NCI-H69 (cell line): Measurements from ENCODE around the gene CGNL1.

Experiments used
- DNase-seq: peaks from one replicate; lab custom pipeline; 2025; lab: John Stamatoyannopoulos, UW

Gene CGNL1

DNA sequence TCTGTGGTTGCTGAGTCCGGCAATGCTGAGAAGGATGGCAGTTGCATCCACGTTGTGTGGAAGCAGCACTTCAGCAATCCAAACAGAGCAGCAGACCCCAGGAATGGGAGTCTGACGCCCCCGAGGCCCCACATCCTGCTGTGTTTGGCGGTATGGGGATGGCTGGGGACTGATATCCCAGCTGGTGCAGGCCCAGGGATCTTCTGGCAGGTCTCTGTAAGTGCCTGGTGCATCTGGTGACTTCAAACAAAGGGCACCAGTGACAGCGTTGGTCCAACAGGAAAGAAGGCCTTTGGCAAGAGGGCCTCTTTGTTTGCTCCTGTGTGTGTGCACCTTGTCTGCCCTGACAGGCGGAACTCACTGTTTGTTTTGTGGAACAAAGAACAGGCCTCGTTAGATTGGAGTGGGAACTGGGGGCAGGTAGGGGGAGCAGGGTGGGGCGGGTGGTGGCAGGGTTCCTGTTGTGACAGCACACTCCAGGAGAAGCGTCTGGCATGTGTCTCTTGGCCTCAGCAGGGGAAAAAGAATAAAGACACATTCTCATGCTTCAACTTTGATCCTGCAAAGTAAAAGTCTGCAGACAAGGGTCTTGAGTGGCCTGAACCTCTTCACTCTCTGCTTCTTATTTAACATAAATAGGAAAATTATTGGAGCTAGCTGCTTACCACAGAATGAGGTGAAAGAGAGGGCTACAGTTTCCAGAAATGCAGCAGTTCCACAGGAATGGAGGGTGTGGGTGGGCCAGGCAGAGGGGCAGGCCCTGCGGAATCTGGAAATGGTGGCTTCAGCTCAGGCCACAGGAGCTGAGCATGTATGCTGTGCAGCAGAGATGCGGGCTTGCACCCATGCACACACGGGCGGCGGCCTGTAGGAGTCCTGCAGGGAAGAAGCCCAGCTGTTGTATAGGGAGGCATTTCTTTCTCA, 120.9 kb downstream of the CGNL1 start:
- DNase-seq = peak; percentile 98

DNA sequence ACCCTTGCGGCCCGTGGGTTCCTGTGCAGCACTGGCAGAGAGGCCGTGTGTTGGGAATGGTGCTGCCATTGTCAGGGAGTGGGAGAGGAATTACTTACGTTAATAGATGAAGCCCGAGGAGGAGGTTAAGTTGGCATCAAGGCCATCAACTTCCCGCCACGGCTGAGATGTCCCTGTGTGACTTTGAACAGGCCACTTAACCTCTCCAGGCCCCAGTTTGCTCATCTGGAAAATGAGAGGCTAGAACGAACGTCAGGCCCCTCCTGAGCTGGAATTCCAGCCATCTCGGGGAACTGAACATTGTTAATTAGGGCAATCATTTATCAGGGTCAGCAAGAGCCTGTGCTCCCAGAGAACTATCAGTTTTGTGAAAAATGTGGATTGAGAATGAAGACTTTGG, 124.0 kb downstream of the CGNL1 start:
- DNase-seq = no peak

DNA sequence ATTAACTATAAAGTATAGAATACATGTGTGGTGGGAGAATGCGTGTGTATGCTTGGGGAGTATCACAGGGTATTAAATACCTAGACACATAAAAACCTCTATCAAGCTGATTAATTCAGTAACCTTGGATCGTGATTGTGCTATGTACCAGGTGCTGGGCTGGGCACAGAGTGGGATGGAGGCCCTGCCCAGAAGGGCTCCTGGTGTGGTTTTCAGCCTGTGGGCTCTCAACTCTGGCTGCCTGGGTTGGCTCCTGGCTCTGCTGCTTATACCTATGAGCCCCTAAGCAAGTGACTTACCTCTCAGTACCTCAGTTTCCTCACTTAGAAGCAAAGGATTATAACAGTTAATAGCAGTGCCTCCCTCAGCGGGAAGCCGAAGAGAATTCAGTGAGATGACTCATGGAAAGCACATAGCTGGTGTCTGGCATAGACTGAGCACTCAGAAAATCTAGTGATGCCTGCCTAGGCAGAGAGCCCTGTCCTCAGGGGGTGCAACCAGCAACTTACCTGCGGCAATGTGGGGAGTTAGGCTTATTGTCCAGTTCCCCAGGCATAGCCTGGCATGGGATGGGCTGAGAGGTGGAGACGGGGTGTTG, 124.8 kb downstream of the CGNL1 start:
- DNase-seq = no peak

DNA sequence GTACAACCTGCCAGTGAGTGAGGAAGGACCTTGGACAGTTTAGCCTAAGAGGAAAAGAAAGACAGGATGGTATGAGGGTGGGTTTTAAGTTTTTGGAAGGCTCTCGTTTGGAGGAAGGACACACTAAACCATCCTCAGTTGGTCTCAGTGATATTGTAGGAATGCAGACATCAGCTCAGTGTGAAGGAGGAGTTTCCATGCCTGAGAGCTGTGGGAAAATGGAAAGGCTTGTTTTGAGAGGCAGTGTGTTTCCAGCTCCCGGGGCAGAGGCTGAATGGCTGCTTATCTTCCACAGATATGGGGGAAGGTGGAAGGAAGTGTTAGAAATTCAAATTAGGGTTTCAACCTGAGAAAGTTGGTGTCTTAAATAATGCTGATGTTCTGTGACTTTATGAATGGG, 125.8 kb downstream of the CGNL1 start:
- DNase-seq = no peak

DNA sequence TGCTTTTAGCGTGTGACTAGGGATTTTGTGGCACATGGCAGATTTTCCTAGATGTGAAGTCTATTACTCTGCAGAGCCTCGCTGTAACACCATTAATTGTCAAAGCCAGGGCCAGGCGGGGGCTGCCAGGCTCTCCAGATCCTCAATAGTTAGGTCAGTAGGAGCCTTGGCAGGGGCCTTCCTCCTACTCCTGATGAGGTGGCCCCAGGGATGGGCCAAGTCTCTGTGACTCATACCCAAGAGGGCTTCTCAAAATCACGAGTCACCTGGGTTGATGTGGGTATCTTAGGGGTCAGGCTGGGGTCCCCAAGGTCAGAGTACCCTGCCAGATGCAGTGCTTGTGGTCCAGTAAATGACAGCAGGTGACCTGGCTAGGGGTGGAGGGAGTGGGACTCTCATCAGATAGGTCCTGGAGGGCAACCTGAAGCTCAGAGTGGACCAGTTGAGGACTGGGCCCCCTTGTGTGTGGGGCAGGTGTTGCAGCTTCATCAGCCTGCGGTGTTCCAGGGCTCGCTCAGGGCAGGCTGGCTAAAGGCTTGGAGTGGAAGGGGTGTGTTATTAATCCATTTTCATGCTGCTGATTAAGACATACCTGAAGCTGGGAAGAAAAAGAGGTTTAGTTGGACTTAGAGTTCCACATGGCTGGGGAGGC, 126.9 kb downstream of the CGNL1 start:
- peak; percentile 33 for DNase-seq

DNA sequence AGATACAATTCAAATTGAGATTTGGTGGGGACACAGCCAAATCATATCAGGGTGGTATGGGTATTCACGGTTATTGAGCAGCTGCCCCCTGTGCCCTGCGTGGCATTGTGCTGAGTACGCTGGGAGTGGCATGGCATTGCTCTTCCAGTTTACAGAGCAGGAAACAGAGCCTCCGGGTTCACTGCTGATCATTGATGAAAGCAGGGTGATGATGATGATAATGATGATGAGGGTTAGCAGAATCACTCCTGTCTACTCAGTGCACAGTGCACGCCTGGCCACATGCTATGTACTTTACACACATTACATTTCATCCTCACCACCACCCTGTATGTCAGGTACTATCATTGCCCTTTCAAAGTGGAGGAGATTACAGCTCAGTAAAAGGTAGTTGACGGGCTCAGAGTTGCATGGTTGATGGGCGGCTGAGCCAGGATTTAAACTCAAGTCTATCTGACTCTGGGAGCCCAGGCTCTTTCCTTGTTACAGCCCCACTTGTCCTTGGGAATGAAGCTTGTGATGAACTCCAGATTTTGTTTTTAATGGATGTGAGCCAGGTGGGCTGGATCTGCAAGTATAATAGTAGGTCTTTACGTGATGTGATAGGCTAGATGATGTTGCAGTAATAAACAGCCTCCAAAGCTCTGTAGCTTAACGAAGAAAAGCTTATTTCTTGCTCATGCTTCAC, 127.8 kb downstream of the CGNL1 start:
- no peak for DNase-seq

DNA sequence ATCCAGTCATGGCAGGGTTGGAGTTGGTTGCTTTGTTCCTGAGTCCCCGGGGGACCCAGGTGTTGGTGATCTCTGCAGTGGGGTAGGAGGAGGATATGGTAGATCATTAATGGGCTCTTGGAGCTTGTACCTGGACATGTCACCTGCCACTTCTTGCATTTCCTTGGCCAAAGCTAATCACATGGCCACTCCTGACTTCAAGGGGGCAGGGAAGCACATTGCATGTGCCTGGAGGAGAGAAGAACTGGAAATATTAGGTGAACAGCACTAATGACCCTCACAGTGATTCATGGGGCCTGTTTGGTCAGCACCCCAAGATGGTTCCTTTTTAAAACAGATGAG, 128.3 kb downstream of the CGNL1 start:
- peak; percentile 23 for DNase-seq

DNA sequence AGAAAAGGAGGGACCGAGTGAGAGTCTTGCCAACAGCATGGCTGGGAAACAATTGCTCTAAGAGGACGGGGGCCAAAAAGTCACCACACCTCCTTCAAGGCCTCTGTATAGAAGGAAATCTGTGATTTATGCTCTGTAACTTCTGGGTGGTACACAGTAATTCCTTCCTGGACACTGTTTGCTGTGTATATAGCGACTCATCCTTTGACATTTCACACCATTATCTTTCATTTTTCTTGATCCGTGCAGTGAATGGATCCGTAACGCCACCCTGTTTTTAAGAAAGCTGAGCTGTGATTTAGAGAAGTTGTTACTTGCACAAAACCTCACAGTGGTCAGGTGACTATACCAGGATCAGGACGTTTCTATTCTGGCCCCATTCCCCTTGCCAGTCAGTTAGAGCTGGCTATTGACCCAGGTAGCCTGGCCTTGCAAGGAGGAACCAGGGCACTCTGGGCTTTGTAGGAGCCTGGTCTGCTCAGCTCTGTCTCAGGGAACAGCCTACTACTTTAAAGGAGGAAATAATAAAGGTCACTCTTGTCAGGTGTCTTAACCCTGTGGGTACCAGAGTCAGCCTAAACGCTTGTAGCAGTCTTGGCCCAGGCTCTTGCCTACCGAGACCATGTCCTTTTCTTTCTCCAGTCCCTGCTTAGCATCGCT, 128.9 kb downstream of the CGNL1 start:
- peak; percentile 56 for DNase-seq

DNA sequence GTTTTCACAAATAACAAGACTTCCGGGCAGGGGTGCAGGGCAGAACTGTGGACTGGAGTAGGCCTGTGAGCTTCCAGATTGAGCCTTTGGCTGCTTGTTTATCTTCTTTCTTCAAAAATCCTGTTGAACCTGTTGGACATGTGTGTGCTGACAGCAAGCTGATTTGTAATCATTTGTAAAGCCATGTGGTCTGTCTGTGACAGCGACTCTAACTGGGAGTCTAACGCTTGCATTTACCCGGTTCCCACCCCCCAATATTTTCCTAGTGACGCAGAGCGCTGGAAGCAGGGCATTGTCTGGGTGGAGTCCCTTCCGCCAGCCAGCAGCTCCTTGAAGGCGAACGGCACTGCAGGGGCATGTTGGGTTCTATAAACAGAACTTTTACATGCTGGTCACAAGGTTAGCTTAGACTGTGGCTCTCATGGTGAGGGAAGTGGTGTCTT, 129.7 kb downstream of the CGNL1 start:
- no peak for DNase-seq

DNA sequence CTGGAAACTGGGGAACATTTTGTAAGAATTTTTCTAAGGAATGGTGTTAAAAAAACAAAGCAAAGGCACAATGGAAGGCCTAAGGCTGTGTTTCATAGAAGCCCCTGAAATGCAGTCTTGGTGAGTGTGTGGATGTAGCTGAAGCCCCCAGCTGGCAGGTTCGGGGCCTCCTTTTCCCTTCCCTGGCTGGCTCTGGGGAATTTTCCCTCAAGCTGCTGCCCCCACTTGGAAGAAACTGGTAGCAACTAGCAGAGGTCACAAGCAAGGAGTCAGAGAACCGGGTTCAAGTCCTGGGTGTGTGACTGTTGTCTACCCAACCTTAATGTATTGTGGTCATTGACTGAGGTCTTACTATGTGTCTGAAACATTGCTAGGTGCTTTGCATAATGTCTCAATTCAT, 130.1 kb downstream of the CGNL1 start:
- DNase-seq = peak; percentile 32

DNA sequence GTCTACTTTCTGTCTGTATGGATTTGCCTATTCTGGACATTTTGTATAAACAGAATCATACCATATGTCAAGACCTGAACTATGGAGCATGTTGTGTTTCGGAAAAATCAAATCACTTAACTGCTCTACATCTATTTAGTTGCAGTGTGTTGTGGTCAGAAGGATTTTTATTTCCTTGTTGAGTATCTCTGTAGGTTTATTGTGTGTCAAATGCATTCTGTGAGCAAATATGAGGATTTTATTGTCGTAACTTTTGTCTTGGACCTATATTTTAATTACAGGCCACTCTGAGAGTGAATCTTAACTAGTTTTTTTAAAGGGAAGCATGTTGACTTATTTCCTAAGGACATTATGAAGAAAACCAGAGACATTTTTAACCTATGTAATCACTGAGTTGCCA, 130.8 kb downstream of the CGNL1 start:
- DNase-seq = no peak

DNA sequence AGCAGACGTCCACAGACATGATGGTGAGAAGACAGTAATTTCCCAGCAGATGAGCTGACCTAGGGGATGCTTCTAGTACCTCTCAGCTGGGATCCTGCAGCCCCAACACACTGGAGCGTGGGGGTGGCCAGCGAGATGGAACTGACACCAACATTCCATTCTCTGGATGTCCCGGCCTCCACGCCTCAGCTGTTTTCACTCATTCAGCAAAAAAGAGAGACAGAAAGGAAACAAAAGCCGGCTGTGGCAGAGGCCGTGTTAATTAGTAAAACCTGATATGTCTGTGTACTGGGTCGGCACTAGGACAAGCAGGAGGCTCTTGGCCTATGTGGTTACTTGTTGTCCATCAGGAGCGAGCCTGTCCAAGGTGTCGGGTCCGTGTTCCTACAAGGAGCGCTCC, 132.8 kb downstream of the CGNL1 start:
- DNase-seq = no peak

DNA sequence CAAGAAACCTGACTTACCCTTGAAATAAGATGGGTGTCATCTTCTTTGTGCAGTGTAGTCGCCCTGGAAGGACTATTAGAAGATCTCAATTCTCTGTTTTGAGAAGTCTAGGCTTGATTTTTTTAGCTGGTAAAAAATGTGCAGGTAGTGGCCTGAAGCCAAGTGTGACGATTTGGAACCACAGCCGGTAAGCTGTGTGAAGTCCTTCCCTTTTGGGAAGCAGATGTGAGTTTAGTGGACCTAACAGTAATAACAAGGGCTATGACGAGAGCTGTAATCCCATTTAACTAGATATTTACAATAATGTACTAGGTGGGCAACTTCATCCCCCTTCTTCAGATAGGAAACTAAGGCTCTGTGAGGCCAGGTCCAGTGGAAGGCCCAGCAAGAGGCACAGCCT, 133.7 kb downstream of the CGNL1 start:
- DNase-seq = no peak

DNA sequence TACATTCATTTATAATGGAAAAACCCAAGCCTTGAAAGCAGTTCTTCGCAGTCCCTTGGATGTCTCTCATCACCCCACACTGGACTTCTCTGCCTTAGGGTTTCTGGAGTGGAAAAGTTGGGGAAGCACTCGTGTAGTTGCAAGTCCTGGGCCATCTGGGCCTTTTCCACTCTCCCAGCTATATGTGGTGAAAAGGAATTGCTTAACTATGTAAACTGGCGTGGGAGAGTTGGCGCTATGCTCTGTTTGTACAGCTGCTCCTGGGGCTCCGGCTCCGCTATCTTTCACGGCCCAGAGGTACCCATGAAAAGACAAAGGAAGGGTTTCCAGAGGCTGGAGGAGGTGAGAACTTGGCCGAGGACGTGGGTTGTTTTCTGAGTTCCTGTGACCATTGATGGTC, 134.3 kb downstream of the CGNL1 start:
- peak; percentile 93 for DNase-seq

DNA sequence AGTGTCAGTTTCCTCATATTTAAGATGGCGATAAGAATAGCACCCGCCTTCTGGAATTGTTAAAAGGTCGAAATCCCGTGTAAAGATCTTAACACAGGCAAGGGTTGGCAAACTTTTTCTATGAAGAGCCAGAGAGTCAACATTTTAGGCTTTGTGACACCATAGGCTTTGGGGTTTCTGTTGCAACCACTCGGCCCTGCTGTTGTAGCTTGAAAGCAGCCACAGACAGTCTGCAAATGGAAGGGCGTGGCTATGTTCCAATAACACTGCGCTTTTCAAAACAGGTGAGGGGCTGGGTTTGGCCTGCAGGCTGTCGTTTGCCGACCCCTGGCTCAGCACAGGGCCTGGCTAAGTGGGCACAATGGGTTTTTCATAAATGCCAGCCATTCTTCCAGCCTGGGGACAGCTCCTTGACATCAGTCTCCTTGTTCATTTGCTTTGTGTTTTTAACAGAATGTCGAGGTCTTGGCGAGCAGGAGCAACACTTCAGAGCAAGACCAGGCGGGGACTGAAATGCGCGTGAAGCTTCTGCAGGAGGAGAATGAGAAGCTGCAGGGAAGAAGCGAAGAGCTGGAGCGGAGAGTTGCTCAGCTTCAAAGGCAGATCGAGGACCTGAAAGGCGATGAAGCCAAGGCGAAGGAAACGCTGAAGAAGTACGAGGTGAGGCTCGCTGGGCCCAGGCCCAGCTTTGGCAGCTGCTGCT, 140.2 kb downstream of the CGNL1 start:
- peak; percentile 49 for DNase-seq

DNA sequence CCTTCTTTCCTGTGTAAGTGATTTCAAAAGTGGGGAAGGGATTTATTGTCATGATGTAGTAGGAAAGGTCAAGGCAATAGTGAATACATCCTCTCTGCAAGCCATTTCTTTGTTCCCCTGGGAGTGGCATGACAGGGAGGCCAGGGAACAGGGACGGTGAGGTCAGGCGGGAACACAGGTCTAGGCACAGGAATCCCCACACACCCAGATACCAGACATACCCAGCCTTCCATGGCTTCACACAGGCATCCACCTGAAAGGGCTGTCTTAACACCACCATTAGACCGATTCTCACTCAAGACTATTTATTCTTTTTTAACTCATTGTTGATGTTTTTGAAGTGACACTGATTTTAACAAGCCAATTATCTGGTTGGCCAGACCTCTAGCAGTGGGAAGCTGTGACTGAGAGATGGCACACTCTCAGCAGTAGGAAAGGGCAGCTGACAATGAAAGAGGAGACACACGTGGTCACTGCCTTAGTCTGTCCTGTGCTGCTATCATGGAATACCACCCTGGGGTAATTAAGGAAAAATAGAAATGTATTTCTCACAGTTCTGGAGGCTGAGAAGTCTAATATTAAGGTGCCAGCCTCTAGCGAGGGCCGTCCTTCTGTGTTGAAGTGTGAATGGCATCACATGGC, 140.8 kb downstream of the CGNL1 start:
- DNase-seq = no peak

DNA sequence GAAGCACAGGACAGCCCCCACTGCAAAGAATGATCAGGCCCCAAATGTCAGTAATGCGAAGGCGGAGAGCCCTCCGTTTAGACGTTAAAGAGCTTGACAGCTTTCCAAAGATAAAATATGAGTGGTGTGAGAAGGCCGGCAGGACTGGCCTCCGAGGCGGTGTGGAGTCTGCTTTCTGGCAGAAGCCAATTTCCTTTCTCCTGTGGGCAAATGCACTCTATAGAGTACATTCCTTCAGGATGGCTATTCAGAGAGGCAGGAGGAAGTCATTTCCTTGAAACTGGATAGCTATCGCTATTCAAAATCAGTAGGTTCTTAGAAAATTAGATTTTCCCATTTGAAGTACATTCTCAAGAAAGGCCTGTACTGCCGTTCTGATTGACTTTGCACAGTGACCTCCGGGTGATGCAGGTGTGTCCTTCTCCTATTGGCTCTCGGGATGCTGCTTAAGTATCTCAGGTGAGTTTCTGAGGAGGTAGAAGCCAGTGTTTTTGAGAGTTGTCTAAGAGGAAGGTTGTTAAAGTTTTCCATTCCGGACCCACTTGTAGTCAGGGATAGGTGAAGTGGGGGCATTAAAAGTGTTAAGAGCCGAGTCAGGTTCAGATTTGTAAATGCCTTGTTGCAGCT, 142.6 kb downstream of the CGNL1 start:
- no peak for DNase-seq

DNA sequence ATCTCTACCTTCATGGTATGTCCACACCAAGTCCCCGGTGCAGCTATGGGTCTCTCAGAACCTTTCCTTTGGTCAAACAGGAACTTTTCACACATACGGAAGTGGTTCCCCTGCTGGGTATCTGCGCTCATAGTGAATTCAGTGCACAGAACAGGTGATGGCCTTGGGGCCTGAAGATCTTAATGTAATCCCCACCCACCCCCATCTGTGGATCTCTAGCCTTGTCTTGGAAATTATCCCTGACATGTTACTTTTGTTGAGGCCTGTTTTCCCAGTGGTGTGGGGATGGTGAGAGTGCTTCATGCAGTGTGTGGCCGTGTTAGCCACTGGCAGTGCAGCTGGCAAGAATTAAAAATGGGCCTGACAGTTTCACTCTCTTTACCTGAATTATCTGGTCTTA, 143.5 kb downstream of the CGNL1 start:
- DNase-seq = peak; percentile 31

DNA sequence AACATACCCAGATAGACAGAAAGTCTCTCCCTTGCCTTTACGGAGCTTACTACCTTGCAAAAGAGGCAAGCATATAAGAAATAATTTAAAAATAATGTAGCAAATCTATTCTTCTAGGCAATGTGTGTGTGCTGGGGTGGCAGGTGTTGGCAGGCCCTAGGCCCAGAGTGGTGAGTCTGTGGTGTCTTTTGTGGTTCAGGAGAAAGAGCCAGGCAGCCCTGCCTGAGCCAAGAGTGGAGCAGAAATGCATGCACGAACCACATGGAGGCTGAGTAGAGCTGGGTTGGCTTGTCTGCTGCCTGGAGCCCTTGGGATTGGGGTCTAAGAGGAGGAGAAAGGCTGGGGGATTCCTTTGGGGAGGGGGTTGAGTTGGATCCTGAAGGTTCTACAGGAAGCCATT, 145.2 kb downstream of the CGNL1 start:
- no peak for DNase-seq

DNA sequence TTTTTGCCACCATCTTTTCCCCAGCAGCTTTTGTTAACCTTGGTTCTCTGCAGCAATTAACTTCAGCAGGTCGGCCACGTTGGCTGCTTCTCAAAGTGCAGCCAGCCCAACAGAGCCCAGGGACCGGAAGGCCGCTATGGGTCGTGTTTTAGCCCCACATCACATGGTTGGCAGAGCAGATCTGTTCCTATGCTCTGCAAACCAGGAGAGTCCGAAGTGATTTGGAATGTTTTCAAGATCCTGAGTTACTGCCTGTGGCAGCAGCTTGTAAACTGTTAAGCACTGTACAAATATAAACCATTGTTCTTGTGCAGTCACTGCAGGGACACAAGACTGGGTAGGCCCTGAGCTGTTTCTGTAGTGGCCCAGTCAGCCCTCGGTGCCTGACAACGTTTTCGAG, 145.8 kb downstream of the CGNL1 start:
- DNase-seq = peak; percentile 80
